Subcutaneous adipose tissue (tissue), 4 donors: ENCODE measurements around the gene MRM3. TPM values are rescaled to one million over a fixed set of nuclear protein-coding genes. Genes with fewer than 3 reads are reported as not detected.

ENCODE experiments used
- total RNA-seq, 4 donors: library from RNA; depleted of rRNA; stranded (reverse); fragments of >200 nt; gene quantifications; one replicate each; pipeline ENCODE4 v1.1.0, GENCODE V29; 2016
- TF ChIP-seq, protein P1 (sequence below): fragments of 450-650 bp; IDR thresholded peaks from one replicate; pipeline ENCODE4 v1.5.1; 2016; ENCODE audit warnings: low read depth, mild to moderate bottlenecking, control low read depth, antibody characterized with exemption, moderate library complexity

MRM3 gene, protein sequence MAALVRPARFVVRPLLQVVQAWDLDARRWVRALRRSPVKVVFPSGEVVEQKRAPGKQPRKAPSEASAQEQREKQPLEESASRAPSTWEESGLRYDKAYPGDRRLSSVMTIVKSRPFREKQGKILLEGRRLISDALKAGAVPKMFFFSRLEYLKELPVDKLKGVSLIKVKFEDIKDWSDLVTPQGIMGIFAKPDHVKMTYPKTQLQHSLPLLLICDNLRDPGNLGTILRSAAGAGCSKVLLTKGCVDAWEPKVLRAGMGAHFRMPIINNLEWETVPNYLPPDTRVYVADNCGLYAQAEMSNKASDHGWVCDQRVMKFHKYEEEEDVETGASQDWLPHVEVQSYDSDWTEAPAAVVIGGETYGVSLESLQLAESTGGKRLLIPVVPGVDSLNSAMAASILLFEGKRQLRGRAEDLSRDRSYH
- total RNA-seq, result 10 to 100 TPM; 12.4 to 22.8 (median 15.5) TPM

DNA sequence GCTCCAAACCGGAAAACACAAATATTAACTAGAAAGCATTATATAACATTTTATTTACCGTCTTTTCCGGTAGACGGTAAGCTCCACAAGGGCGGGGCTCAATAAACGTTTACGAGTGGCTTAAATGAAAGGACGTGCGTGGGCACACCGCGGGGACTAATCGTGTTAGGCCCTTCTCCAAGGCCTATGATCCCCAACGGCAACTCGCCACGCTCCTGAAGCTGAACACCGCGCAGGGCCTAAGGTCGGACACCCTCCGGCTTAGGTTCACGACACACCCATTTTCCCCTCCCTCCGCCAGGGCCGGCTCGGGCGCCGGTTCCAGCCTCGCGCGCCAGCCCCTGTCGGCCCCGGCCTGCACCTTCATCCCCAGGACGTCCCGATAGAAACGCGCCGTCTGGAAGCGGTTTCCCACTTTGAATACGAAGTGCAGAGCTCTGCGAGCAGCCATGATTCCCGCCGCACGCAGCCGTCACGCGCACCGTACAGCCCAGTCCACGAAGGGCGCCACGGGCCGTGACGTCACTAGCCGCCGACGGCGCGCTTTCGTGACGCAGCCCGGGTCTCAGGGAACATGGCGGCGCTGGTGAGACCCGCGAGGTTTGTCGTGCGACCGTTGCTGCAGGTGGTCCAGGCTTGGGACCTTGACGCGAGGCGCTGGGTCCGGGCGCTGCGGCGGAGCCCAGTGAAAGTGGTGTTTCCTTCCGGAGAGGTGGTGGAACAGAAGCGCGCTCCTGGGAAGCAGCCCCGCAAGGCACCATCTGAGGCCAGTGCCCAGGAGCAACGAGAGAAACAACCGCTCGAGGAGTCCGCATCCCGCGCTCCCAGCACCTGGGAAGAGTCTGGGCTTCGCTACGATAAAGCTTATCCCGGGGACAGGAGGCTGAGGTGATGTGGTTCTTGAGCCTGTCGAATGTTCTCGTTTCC is at the start of gene MRM3, which contains the start of gene GLOD4:
TSS of gene MRM3 (plus strand) at position 549 of the 927 bp plus-strand sequence. CDS start at position 575, 26 bp downstream.
TSS of gene GLOD4 (minus strand) at position 476 of the 927 bp plus-strand sequence. CDS start at position 451, 25 bp downstream.
- TF ChIP-seq, protein P1, sequence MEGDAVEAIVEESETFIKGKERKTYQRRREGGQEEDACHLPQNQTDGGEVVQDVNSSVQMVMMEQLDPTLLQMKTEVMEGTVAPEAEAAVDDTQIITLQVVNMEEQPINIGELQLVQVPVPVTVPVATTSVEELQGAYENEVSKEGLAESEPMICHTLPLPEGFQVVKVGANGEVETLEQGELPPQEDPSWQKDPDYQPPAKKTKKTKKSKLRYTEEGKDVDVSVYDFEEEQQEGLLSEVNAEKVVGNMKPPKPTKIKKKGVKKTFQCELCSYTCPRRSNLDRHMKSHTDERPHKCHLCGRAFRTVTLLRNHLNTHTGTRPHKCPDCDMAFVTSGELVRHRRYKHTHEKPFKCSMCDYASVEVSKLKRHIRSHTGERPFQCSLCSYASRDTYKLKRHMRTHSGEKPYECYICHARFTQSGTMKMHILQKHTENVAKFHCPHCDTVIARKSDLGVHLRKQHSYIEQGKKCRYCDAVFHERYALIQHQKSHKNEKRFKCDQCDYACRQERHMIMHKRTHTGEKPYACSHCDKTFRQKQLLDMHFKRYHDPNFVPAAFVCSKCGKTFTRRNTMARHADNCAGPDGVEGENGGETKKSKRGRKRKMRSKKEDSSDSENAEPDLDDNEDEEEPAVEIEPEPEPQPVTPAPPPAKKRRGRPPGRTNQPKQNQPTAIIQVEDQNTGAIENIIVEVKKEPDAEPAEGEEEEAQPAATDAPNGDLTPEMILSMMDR, result no peak

DNA sequence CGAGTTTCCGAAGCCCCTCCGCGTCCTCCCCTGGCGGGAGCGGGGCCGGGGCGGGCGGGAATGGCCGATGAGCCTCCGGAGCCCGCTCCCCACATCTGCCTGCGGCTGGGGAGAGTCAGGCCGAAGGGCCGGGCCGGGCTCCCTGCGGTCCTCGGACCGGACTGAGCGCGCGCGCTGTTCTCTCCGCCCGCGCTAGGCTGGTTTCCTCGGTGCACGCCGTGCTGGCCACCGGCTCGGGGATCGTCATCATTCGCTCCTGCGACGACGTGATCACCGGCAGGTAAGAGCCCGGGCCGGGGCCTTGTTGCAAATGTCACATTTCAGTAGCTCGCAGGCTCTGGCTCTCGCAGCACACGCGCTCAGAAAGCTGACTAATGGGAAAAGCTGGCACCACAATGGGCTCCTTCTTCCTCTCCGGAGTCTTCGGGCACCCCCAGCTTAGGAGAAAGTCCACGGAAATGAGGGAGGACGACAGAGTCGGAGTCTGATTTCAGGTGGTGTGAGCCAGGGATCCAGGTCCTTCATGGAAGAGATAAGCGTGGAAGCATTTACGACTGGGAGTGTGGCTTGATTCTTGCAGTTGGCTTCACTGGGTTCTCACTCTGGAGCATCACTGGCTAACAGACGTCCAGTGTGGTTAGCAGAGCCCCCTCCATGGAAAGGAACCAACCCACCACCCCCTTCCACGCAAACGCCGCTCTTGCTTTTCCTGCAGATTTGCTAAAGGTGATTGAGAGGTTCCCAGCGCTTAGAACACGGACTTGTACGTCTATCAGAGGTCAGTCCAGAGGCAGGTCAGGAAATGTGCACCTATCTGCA is 49.0 kb upstream of the MRM3 start:
- TF ChIP-seq, protein P1, result no peak

DNA sequence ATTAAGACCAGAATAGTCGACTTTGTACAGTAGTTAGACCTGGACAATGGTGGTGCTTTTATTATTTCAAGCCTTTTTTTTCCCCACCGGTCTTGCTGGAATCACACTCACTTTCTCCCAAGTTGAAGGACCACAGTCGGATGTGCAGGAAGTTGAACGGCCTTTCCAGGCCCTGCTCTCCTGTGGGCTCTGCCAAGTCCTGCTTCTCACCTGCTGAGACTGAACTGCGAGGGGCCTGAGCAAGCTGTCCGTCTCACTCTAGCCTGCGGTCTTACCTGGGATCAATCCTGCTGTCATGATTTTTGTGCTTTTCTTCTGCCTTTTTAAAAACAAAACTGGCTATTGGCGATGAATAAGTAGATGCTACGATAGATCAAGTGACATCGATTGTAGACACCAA is 48.4 kb upstream of the MRM3 start:
- TF ChIP-seq, protein P1, result no peak

DNA sequence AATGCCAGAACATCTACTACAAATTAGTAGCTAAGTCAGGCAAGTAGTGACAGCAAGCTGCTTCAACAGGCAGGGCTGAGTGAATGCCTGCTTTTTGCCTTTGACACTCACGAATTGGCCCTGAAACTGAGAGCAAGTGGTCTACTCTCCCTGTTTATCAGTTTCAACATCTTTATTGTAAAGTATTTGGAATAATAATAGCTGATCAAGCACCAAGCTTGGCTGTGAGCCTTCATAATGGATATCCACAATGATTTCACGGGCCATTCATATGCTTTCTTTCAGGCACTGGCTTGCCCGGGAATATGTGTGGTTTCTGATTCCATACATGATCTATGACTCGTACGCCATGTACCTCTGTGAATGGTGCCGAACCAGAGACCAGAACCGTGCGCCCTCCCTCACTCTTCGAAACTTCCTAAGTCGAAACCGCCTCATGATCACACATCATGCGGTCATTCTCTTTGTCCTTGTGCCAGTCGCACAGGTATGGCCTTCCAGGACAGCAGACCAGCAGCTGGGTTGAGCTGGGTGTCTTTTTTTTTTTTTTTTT is 44.5 kb upstream of the MRM3 start:
- TF ChIP-seq, protein P1, result no peak

DNA sequence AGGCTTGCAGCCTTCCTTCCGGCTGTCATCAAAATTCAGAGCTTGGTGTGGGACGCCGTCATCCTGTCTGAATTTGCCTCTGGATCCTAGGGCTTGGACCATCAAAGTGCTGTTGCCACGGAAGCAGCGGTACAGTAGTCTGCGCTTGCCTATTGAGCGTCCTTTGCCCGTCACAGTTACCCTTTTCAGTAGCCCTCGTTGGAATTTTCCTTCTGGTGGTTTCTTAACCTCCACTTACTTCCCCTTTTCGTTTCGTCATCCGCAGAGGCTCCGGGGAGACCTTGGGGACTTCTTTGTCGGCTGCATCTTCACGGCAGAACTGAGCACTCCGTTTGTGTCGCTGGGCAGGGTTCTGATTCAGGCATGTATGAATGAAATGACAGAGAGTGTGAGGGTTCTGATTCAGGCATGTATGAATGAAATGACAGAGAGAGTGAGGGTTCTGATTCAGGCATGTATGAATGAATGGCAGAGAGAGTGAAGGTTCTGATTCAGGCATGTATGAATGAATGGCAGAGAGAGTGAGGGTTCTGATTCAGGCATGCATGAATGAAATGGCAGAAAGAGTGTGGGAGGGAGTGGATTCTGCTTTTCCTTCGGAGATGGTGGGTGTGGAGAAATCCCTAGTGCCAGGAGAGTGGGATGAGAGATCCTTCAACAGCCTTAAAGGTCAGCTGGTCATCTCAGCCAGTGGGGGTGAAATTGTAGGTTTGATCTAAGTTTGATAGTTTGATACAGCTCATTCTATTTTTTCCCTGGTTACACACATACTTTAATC is 41.7 kb upstream of the MRM3 start:
- TF ChIP-seq, protein P1, result no peak

DNA sequence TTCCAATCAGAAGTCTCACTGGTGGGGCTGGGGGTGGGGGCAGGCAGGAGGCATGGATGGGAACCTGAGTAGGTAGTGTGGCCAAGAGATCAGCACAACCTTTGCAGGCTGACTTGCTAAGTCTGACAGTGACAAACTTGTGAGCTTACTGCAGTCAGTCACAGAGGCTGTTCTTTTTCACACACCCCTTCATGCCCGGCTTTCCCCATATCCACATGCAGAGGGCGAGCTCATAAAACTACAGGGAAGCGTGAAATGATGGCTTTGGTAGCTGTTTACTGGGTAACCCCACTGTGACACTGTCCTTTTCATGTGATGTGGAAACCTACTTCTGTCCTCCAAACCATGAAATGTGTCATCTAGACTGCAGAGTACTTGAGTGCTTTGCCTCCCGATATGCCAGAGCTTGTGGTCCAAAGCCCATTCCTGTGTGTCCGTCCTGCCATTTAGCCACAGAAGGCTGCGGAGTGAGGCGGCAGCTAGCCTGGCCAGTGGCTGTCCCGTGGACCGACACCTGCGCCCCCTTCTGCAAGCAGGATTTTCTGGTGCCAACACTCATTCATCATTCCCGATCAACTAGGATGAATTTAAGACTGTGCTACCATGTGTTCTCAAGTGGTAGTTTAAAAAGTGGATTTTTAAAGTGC is 39.9 kb upstream of the MRM3 start:
- TF ChIP-seq, protein P1, result no peak
